ENCODE data around the gene GRID1. TPM values are rescaled to one million over a fixed set of nuclear protein-coding genes. Genes with fewer than 3 reads are reported as not detected.
"Not testable (repeated sequence)": the region's sequence is repeated elsewhere in the genome, so short reads cannot be mapped to it uniquely, and the experiment has no call there.

Gene GRID1
- total and polyA plus RNA-seq, 5 donors from 2014 or later = not detected

- Histone ChIP-seq H3K4me1 (ENCODE audit: control insufficient read depth, insufficient read depth, low read length, poor library complexity, severe bottlenecking) (no peaks in the 10 kb centered on the region), H3K36me3 (ENCODE audit: control insufficient read depth, insufficient read depth, low read length) (no peaks in the 10 kb centered on the region), H3K27me3 (ENCODE audit: control insufficient read depth, insufficient read depth, low read length) (no peaks in the 10 kb centered on the region), H3K4me3 (ENCODE audit: low read depth, low read length) (no peak overlapping the region), H3K27ac (ENCODE audit: insufficient read depth, low read length, poor library complexity, severe bottlenecking) (no peak overlapping the region), H3K9me3 (ENCODE audit: control insufficient read depth in 2 of 2, low read length in 2 of 2) (no peaks in the 10 kb centered on the region)
- no peak overlapping the region for H3K27ac Mint-ChIP-seq
- H3K27me3 Mint-ChIP-seq = no peaks in the 10 kb centered on the region
- H3K4me3 Mint-ChIP-seq = no peak overlapping the region
- no peaks in the 10 kb centered on the region for H3K9me3 Mint-ChIP-seq
- H3K4me1 Mint-ChIP-seq = no peaks in the 10 kb centered on the region
- no peaks in the 10 kb centered on the region for H3K36me3 Mint-ChIP-seq
- ATAC-seq (ENCODE audit: low read depth in 2 of 2) (no peak), DNase-seq (no peak)
Measured at GRCh38 chr10:86178401-86179152, 188.0 kb downstream of the GRID1 start.

- Mint-ChIP-seq H3K4me1 (no peaks in the 10 kb centered on the region), H3K27ac (no peak overlapping the region), H3K36me3 (no peaks in the 10 kb centered on the region), H3K9me3 (no peaks in the 10 kb centered on the region), H3K27me3 (no peaks in the 10 kb centered on the region), H3K4me3 (no peak overlapping the region)
- H3K36me3 ChIP-seq (ENCODE audit: control insufficient read depth, insufficient read depth, low read length) = no peaks in the 10 kb centered on the region
- no peak overlapping the region for H3K4me3 ChIP-seq (ENCODE audit: low read depth, low read length)
- no peak for ATAC-seq (ENCODE audit: low read depth in 2 of 2)
- DNase-seq = no peak
- H3K27me3 ChIP-seq (ENCODE audit: control insufficient read depth, insufficient read depth, low read length) = no peaks in the 10 kb centered on the region
- no peaks in the 10 kb centered on the region for H3K4me1 ChIP-seq (ENCODE audit: control insufficient read depth, insufficient read depth, low read length, poor library complexity, severe bottlenecking)
- no peak overlapping the region for H3K27ac ChIP-seq (ENCODE audit: insufficient read depth, low read length, poor library complexity, severe bottlenecking)
- no peaks in the 10 kb centered on the region for H3K9me3 ChIP-seq (ENCODE audit: control insufficient read depth in 2 of 2, low read length in 2 of 2)
Measured at GRCh38 chr10:86177537-86178155, 188.9 kb downstream of the GRID1 start.

DNA sequence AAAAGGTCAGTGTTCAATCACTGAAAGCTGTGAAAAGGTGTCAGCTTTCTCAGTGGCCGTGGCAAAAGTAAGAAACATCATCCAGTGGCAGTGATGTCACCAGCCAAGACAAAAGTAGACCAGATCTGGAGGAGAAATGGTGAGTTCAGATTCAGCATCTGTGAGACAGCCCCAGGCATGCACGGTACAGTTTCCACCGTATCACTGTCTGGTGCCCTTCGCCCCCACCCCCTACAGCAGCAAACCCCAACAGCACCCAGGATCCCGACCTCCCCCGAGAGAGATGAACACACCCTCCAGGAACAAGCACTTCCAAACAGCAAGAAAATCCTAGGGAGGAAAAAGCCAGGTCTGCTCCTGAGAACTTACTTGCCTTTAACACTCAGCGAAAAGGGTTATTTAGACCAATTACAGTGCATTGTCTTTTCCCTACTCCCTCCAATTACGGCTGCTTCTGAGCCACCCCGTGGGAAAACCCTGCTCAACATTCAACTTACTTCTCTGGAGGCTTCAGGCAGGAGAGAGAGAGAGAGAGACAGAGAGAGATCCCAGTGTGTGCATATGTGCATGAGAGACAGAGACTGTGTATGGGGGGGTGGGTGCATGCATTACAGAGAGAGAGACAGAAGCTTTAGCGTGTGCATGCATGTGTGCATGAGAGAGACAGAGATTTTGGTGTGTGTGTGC lies 189.6 kb downstream of the GRID1 start:
- no peak for DNase-seq
- no peaks in the 10 kb centered on the region for H3K4me1 Mint-ChIP-seq
- H3K27me3 Mint-ChIP-seq = no peaks in the 10 kb centered on the region
- Histone ChIP-seq H3K27ac (ENCODE audit: insufficient read depth, low read length, poor library complexity, severe bottlenecking) (no peak overlapping the region), H3K9me3 (ENCODE audit: control insufficient read depth in 2 of 2, low read length in 2 of 2) (no peaks in the 10 kb centered on the region), H3K4me1 (ENCODE audit: control insufficient read depth, insufficient read depth, low read length, poor library complexity, severe bottlenecking) (no peaks in the 10 kb centered on the region), H3K27me3 (ENCODE audit: control insufficient read depth, insufficient read depth, low read length) (no peaks in the 10 kb centered on the region), H3K4me3 (ENCODE audit: low read depth, low read length) (no peak overlapping the region), H3K36me3 (ENCODE audit: control insufficient read depth, insufficient read depth, low read length) (no peaks in the 10 kb centered on the region)
- no peak for ATAC-seq (ENCODE audit: low read depth in 2 of 2)
- H3K4me3 Mint-ChIP-seq = no peak overlapping the region
- no peak overlapping the region for H3K27ac Mint-ChIP-seq
- H3K9me3 Mint-ChIP-seq = no peaks in the 10 kb centered on the region
- H3K36me3 Mint-ChIP-seq = no peaks in the 10 kb centered on the region

DNA sequence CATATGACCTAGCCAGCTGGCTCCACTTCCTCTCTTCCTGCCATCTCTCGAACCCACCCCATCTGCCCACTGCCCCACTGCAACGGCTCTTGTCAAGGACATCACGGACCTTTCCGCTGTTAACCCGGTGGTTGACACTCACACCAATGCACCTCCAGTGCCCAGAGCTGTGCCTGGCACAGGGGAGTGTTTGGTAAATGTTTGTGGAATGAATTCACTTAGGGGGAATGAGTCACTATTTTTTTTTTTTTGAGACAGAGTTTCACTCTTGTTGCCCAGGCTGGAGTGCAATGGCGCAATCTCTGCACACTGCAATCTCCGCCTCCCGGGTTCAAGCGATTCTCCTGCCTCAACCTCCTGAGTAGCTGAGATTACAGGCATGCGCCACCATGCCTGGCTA lies 191.1 kb downstream of the GRID1 start:
- H3K4me3 Mint-ChIP-seq; H3K4me3 ChIP-seq (ENCODE audit: low read depth, low read length); H3K27ac ChIP-seq (ENCODE audit: insufficient read depth, low read length, poor library complexity, severe bottlenecking); H3K27me3 ChIP-seq (ENCODE audit: control insufficient read depth, insufficient read depth, low read length); H3K27ac Mint-ChIP-seq; ATAC-seq (ENCODE audit: low read depth in 2 of 2); H3K9me3 Mint-ChIP-seq; H3K9me3 ChIP-seq (ENCODE audit: control insufficient read depth in 2 of 2, low read length in 2 of 2); H3K4me1 Mint-ChIP-seq; H3K36me3 ChIP-seq (ENCODE audit: control insufficient read depth, insufficient read depth, low read length); DNase-seq; H3K36me3 Mint-ChIP-seq; H3K27me3 Mint-ChIP-seq; H3K4me1 ChIP-seq (ENCODE audit: control insufficient read depth, insufficient read depth, low read length, poor library complexity, severe bottlenecking): not testable (repeated sequence)

DNA sequence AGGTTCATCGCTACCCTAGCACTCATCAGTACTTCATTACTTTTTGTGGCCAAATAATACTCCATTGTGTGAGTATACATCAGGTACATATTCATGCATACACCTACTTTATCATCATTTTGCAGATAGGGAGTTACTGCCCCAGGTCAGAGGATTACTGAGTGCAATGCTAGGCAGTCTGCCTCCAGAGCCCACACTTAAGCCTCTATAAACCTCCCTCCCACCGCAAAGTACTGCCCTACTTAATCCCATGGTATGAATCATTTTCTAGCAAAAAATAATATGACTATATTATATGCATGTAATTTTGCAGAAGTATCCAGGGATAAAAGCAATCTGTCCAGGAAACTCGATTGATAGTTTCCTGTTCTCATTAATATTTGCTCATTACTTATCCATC lies 194.3 kb downstream of the GRID1 start:
- no peak overlapping the region for H3K27ac ChIP-seq (ENCODE audit: insufficient read depth, low read length, poor library complexity, severe bottlenecking)
- Mint-ChIP-seq H3K27me3 (peaks cover 4% of the 10 kb centered on the region), H3K36me3 (no peaks in the 10 kb centered on the region), H3K4me1 (no peaks in the 10 kb centered on the region), H3K4me3 (no peak overlapping the region), H3K27ac (no peak overlapping the region), H3K9me3 (no peaks in the 10 kb centered on the region)
- no peaks in the 10 kb centered on the region for H3K36me3 ChIP-seq (ENCODE audit: control insufficient read depth, insufficient read depth, low read length)
- no peaks in the 10 kb centered on the region for H3K4me1 ChIP-seq (ENCODE audit: control insufficient read depth, insufficient read depth, low read length, poor library complexity, severe bottlenecking)
- ATAC-seq (ENCODE audit: low read depth in 2 of 2) (no peak), DNase-seq (no peak)
- no peaks in the 10 kb centered on the region for H3K27me3 ChIP-seq (ENCODE audit: control insufficient read depth, insufficient read depth, low read length)
- H3K4me3 ChIP-seq (ENCODE audit: low read depth, low read length) = no peak overlapping the region
- no peaks in the 10 kb centered on the region for H3K9me3 ChIP-seq (ENCODE audit: control insufficient read depth in 2 of 2, low read length in 2 of 2)

GRCh38 chr10:86170255-86171108 lies 196.1 kb downstream of the GRID1 start:
- H3K4me3 Mint-ChIP-seq = no peak overlapping the region
- Histone ChIP-seq H3K36me3 (ENCODE audit: control insufficient read depth, insufficient read depth, low read length) (no peaks in the 10 kb centered on the region), H3K4me3 (ENCODE audit: low read depth, low read length) (no peak overlapping the region), H3K27ac (ENCODE audit: insufficient read depth, low read length, poor library complexity, severe bottlenecking) (no peak overlapping the region), H3K27me3 (ENCODE audit: control insufficient read depth, insufficient read depth, low read length) (no peaks in the 10 kb centered on the region), H3K9me3 (ENCODE audit: control insufficient read depth in 2 of 2, low read length in 2 of 2) (no peaks in the 10 kb centered on the region), H3K4me1 (ENCODE audit: control insufficient read depth, insufficient read depth, low read length, poor library complexity, severe bottlenecking) (no peaks in the 10 kb centered on the region)
- DNase-seq (no peak), ATAC-seq (ENCODE audit: low read depth in 2 of 2) (no peak)
- no peaks in the 10 kb centered on the region for H3K36me3 Mint-ChIP-seq
- no peaks in the 10 kb centered on the region for H3K4me1 Mint-ChIP-seq
- H3K27ac Mint-ChIP-seq = no peak overlapping the region
- no peaks in the 10 kb centered on the region for H3K9me3 Mint-ChIP-seq
- H3K27me3 Mint-ChIP-seq = peaks cover 4% of the 10 kb centered on the region

GRCh38 chr10:86169506-86170254 lies 196.9 kb downstream of the GRID1 start:
- no peak for ATAC-seq (ENCODE audit: low read depth in 2 of 2)
- H3K4me3 ChIP-seq (ENCODE audit: low read depth, low read length) = no peak overlapping the region
- Mint-ChIP-seq H3K36me3 (no peaks in the 10 kb centered on the region), H3K4me3 (no peak overlapping the region), H3K27ac (no peak overlapping the region), H3K4me1 (no peaks in the 10 kb centered on the region), H3K9me3 (no peaks in the 10 kb centered on the region), H3K27me3 (peaks cover 4% of the 10 kb centered on the region)
- H3K27me3 ChIP-seq (ENCODE audit: control insufficient read depth, insufficient read depth, low read length) = no peaks in the 10 kb centered on the region
- no peak for DNase-seq
- no peaks in the 10 kb centered on the region for H3K9me3 ChIP-seq (ENCODE audit: control insufficient read depth in 2 of 2, low read length in 2 of 2)
- H3K4me1 ChIP-seq (ENCODE audit: control insufficient read depth, insufficient read depth, low read length, poor library complexity, severe bottlenecking) = no peaks in the 10 kb centered on the region
- H3K36me3 ChIP-seq (ENCODE audit: control insufficient read depth, insufficient read depth, low read length) = no peaks in the 10 kb centered on the region
- no peak overlapping the region for H3K27ac ChIP-seq (ENCODE audit: insufficient read depth, low read length, poor library complexity, severe bottlenecking)

Measured in CD4-positive, CD25-positive, alpha-beta regulatory T cell (primary cell).